Measurements from ENCODE around the gene MZT2B. TPM values are rescaled to one million over a fixed set of nuclear protein-coding genes. Genes with fewer than 3 reads are reported as not detected.

MZT2B gene
- polyA plus RNA-seq, 1 of the 3 experiments (the other 2 are of a cell fraction): 222 TPM

DNA sequence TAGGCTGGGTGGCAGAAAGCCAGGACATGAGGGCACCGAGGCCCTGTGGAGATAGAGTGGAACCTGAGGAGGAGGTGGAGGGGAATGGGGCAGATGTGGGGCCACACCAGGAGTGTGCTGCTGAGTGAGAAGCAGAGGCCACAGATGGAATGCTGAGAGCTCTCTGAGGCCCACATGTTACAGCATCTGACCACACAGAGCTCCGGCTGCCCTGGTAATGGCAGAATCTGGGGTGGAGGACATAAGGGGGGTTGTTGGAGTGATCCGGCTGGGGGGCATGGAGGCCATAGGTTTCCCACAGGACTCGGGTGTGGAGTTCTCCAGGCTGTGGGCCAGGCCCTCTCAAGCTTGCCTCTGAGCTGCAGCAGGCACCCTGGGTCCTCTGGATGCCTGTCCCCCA is 3.8 kb downstream of the MZT2B start:
- H3K27ac ChIP-seq (ENCODE audit: low read depth in 2 of 2, low read length in 1 of 2): no peak overlapping the region; a peak in 1 of 4 replicates
- POLR2A ChIA-PET: no interaction called here
- no peak overlapping the region for H3K4me3 ChIP-seq (ENCODE audit: low read depth in 2 of 2, low read length in 1 of 2)

DNA sequence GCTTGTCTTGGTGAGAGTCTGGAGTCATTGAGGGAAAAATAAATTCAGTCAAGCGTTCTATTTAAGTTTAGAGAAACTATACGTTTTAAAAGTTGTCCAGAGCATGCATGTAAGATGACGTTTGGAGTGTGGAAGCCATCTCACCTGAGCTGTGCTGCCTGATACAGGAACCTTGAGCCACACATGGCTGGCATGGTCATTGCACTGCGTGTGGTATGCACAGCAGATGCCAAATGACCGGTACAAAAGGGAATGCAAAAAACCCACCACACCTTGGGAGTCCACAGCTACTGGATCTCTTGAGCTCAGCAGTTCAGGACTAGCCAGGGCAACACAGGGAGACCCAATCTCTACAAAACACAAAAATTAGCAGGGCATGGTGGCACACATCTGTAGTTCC is 4.3 kb downstream of the MZT2B start:
- no peak for DNase-seq
- Histone ChIP-seq H3K9ac (no peak overlapping the region), H3K27me3 (ENCODE audit: insufficient read depth) (no peaks in the 10 kb centered on the region), H4K20me1 (ENCODE audit: insufficient read depth) (0 out of 2 replicates have a peak, but pooled peaks cover 2% of the 10 kb centered on the region), H3K4me1 (ENCODE audit: control insufficient read depth in 1 of 2, insufficient read depth in 2 of 2, low read depth in 1 of 2, low read length in 1 of 2) (peaks cover 0 to 23% of the 10 kb centered on the region in 2 experiments; a peak in 1 of 4 replicates), H3K9me2 (no peaks in the 10 kb centered on the region), H3K9me3 (no peaks in the 10 kb centered on the region), H3K27ac (ENCODE audit: low read depth in 2 of 2, low read length in 1 of 2) (no peak overlapping the region; a peak in 1 of 4 replicates), H3F3A (replicated peaks; ENCODE audit: insufficient read depth) (no peaks in the 10 kb centered on the region), H3K36me3 (replicated peaks in 1 of 2; ENCODE audit: control insufficient read depth in 1 of 2, insufficient read depth in 2 of 2, low read length in 1 of 2) (peaks cover 0 to 6% of the 10 kb centered on the region in 2 experiments), H3K4me3 (ENCODE audit: low read depth in 2 of 2, low read length in 1 of 2) (no peak overlapping the region), H3K4me2 (no peak overlapping the region), H3K79me2 (ENCODE audit: insufficient read depth) (peaks cover 25% of the 10 kb centered on the region), H2AFZ (ENCODE audit: low read depth) (no peak overlapping the region)
- ChIA-PET POLR2A (interaction anchor here (0.6 kb wide), 1 partner anchor 1301 kb away, joined by 3 read pairs; no protein-coding TSS in a partner anchor), CTCF (interaction anchor here (11.1 kb wide), 1 partner anchor 148 kb away, joined by 113 read pairs; no protein-coding TSS in a partner anchor)
- no peak for TF ChIP-seq FOXM1 (IDR thresholded peaks at IDR 0.05; ENCODE audit: low read depth)
- TF ChIP-seq ELF1 (IDR thresholded peaks at IDR 0.05): no peak
- TF ChIP-seq NRF1 (IDR thresholded peaks at IDR 0.05; ENCODE audit: low read depth, low read length): no peak
- no peak for TF ChIP-seq MEF2A (IDR thresholded peaks at IDR 0.05; ENCODE audit: borderline replicate concordance, low read depth)
- TF ChIP-seq, protein P1, sequence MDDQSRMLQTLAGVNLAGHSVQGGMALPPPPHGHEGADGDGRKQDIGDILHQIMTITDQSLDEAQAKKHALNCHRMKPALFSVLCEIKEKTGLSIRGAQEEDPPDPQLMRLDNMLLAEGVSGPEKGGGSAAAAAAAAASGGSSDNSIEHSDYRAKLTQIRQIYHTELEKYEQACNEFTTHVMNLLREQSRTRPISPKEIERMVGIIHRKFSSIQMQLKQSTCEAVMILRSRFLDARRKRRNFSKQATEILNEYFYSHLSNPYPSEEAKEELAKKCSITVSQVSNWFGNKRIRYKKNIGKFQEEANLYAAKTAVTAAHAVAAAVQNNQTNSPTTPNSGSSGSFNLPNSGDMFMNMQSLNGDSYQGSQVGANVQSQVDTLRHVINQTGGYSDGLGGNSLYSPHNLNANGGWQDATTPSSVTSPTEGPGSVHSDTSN (IDR thresholded peaks at IDR 0.05): no peak
- no peak for TF ChIP-seq YY1 (IDR thresholded peaks at IDR 0.05; ENCODE audit: low read depth)
- TF ChIP-seq FOXJ3 (CRISPR knock-in tag; IDR thresholded peaks at IDR 0.05): no peak
- TF ChIP-seq, protein P2, sequence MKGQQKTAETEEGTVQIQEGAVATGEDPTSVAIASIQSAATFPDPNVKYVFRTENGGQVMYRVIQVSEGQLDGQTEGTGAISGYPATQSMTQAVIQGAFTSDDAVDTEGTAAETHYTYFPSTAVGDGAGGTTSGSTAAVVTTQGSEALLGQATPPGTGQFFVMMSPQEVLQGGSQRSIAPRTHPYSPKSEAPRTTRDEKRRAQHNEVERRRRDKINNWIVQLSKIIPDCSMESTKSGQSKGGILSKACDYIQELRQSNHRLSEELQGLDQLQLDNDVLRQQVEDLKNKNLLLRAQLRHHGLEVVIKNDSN (IDR thresholded peaks at IDR 0.05; ENCODE audit: borderline replicate concordance, low read depth): no peak
- no peak for TF ChIP-seq NFIC (IDR thresholded peaks at IDR 0.05; ENCODE audit: borderline replicate concordance)
- TF ChIP-seq, protein P3, sequence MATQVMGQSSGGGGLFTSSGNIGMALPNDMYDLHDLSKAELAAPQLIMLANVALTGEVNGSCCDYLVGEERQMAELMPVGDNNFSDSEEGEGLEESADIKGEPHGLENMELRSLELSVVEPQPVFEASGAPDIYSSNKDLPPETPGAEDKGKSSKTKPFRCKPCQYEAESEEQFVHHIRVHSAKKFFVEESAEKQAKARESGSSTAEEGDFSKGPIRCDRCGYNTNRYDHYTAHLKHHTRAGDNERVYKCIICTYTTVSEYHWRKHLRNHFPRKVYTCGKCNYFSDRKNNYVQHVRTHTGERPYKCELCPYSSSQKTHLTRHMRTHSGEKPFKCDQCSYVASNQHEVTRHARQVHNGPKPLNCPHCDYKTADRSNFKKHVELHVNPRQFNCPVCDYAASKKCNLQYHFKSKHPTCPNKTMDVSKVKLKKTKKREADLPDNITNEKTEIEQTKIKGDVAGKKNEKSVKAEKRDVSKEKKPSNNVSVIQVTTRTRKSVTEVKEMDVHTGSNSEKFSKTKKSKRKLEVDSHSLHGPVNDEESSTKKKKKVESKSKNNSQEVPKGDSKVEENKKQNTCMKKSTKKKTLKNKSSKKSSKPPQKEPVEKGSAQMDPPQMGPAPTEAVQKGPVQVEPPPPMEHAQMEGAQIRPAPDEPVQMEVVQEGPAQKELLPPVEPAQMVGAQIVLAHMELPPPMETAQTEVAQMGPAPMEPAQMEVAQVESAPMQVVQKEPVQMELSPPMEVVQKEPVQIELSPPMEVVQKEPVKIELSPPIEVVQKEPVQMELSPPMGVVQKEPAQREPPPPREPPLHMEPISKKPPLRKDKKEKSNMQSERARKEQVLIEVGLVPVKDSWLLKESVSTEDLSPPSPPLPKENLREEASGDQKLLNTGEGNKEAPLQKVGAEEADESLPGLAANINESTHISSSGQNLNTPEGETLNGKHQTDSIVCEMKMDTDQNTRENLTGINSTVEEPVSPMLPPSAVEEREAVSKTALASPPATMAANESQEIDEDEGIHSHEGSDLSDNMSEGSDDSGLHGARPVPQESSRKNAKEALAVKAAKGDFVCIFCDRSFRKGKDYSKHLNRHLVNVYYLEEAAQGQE (IDR thresholded peaks at IDR 0.05; ENCODE audit: low read depth, low read length): no peak
- TF ChIP-seq SMC3 (IDR thresholded peaks at IDR 0.05; ENCODE audit: low read depth, low read length): no peak
- no peak for TF ChIP-seq JUND (IDR thresholded peaks at IDR 0.05)
- no peak for TF ChIP-seq RCOR1 (IDR thresholded peaks at IDR 0.05; ENCODE audit: low read length)
- TF ChIP-seq GATA2 (CRISPR knock-in tag; IDR thresholded peaks at IDR 0.05): no peak
- TF ChIP-seq RXRA (IDR thresholded peaks at IDR 0.05; ENCODE audit: borderline replicate concordance, low read depth): no peak
- no peak for TF ChIP-seq GABPA (IDR thresholded peaks at IDR 0.05; ENCODE audit: low read depth)
- TF ChIP-seq CHD2 (IDR thresholded peaks at IDR 0.05; ENCODE audit: low read length, partially characterized antibody): no peak
- no peak for TF ChIP-seq SIN3A (IDR thresholded peaks at IDR 0.05; ENCODE audit: borderline replicate concordance, low read depth, low read length)
- TF ChIP-seq, protein P4, sequence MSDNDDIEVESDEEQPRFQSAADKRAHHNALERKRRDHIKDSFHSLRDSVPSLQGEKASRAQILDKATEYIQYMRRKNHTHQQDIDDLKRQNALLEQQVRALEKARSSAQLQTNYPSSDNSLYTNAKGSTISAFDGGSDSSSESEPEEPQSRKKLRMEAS (IDR thresholded peaks at IDR 0.05; ENCODE audit: low read depth): no peak
- no peak for TF ChIP-seq MXI1 (IDR thresholded peaks at IDR 0.05; ENCODE audit: low read depth, low read length)
- 96% methylated on average over 5 of the region's 5 CpGs for WGBS (ENCODE audit: low lambda C conversion rate)

More for the DNA sequence above, 3.8 kb downstream of the MZT2B start:
- TF ChIP-seq EP300 (IDR thresholded peaks at IDR 0.05; ENCODE audit: borderline replicate concordance in 1 of 2, low read depth in 1 of 2, low read length in 1 of 2) (no peak), TEAD4 (IDR thresholded peaks at IDR 0.05; ENCODE audit: borderline replicate concordance, insufficient read depth) (no peak), RCOR1 (IDR thresholded peaks at IDR 0.05; ENCODE audit: low read length) (no peak), SMC3 (IDR thresholded peaks at IDR 0.05; ENCODE audit: low read depth, low read length) (no peak), GABPA (IDR thresholded peaks at IDR 0.05; ENCODE audit: low read depth) (no peak)
- Histone ChIP-seq H3K9me3 (no peaks in the 10 kb centered on the region), H4K20me1 (ENCODE audit: insufficient read depth) (0 out of 2 replicates have a peak, but pooled peaks cover 2% of the 10 kb centered on the region), H3K9ac (no peak overlapping the region), H3K79me2 (ENCODE audit: insufficient read depth) (peaks cover 30% of the 10 kb centered on the region), H3F3A (replicated peaks; ENCODE audit: insufficient read depth) (no peaks in the 10 kb centered on the region), H2AFZ (ENCODE audit: low read depth) (no peak overlapping the region), H3K4me1 (ENCODE audit: control insufficient read depth in 1 of 2, insufficient read depth in 2 of 2, low read depth in 1 of 2, low read length in 1 of 2) (peaks cover 0 to 23% of the 10 kb centered on the region in 2 experiments; a peak in 1 of 4 replicates), H3K27me3 (ENCODE audit: insufficient read depth) (no peaks in the 10 kb centered on the region), H3K36me3 (replicated peaks in 1 of 2; ENCODE audit: control insufficient read depth in 1 of 2, insufficient read depth in 2 of 2, low read length in 1 of 2) (peaks cover 0 to 6% of the 10 kb centered on the region in 2 experiments), H3K9me2 (no peaks in the 10 kb centered on the region), H3K4me2 (no peak overlapping the region)
- CTCF ChIA-PET: interaction anchor here (11.1 kb wide), 1 partner anchor 148 kb away, joined by 113 read pairs; no protein-coding TSS in a partner anchor
- no peak for DNase-seq
- 91% methylated on average over 1 of the region's 4 CpGs for WGBS (ENCODE audit: low lambda C conversion rate)

Measured in SK-N-SH (cell line).